ENCODE results near the gene BIN2. TPM values are rescaled to one million over a fixed set of nuclear protein-coding genes. Genes with fewer than 3 reads are reported as not detected.
"Not testable (repeated sequence)": the region's sequence is repeated elsewhere in the genome, so short reads cannot be mapped to it uniquely, and the experiment has no call there.

Gene BIN2
- total RNA-seq, 1 experiment from 2014 or later: not detected

GRCh38 chr12:51351913-51352532 is 28.0 kb upstream of the BIN2 start:
- in situ Hi-C loops (cut with HindIII; ENCODE audit: low pct_unique_long_range_greater_than_20kb, low sequenced_read_pairs): no loop called here

GRCh38 chr12:51349026-51349425 is 25.1 kb upstream of the BIN2 start:
- in situ Hi-C loops (cut with HindIII; ENCODE audit: low pct_unique_long_range_greater_than_20kb, low sequenced_read_pairs): no loop called here
- DNase-seq (ENCODE audit: low read depth): no peak

More at GRCh38 chr12:51351913-51352532, 28.0 kb upstream of the BIN2 start:
- DNase-seq (ENCODE audit: low read depth): peak; percentile 26

GRCh38 chr12:51348116-51348515 is 24.1 kb upstream of the BIN2 start:
- in situ Hi-C loops (cut with HindIII; ENCODE audit: low pct_unique_long_range_greater_than_20kb, low sequenced_read_pairs): no loop called here

GRCh38 chr12:51346581-51346980 is 22.6 kb upstream of the BIN2 start, which contains the start of gene CELA1:
Gene CELA1, minus strand, starts transcription at chr12:51346679. Its CDS starts 41 bp downstream, at chr12:51346638.
- in situ Hi-C loops (cut with HindIII; ENCODE audit: low pct_unique_long_range_greater_than_20kb, low sequenced_read_pairs): no loop called here

More at GRCh38 chr12:51348116-51348515, 24.1 kb upstream of the BIN2 start:
- DNase-seq (ENCODE audit: low read depth): no peak

GRCh38 chr12:51345681-51346080 is 21.7 kb upstream of the BIN2 start:
- no peak for DNase-seq (ENCODE audit: low read depth)
- in situ Hi-C loops (cut with HindIII; ENCODE audit: low pct_unique_long_range_greater_than_20kb, low sequenced_read_pairs): no loop called here

More at GRCh38 chr12:51346581-51346980, 22.6 kb upstream of the BIN2 start, which contains the start of gene CELA1:
- DNase-seq (ENCODE audit: low read depth): no peak

GRCh38 chr12:51343201-51343600 is 19.2 kb upstream of the BIN2 start:
- in situ Hi-C loops (cut with HindIII; ENCODE audit: low pct_unique_long_range_greater_than_20kb, low sequenced_read_pairs): no loop called here
- no peak for DNase-seq (ENCODE audit: low read depth)

- in situ Hi-C loops (cut with HindIII; ENCODE audit: low pct_unique_long_range_greater_than_20kb, low sequenced_read_pairs): no loop called here
- DNase-seq (ENCODE audit: low read depth): no peak
Measured at GRCh38 chr12:51342416-51342815, 18.4 kb upstream of the BIN2 start.

GRCh38 chr12:51341251-51342007 is 17.5 kb upstream of the BIN2 start:
- in situ Hi-C loops (cut with HindIII; ENCODE audit: low pct_unique_long_range_greater_than_20kb, low sequenced_read_pairs): no loop called here

GRCh38 chr12:51339750-51340149 is 15.8 kb upstream of the BIN2 start:
- in situ Hi-C loops (cut with HindIII; ENCODE audit: low pct_unique_long_range_greater_than_20kb, low sequenced_read_pairs): no loop called here
- no peak for DNase-seq (ENCODE audit: low read depth)

More at GRCh38 chr12:51341251-51342007, 17.5 kb upstream of the BIN2 start:
- DNase-seq (ENCODE audit: low read depth): peak; percentile 74

- DNase-seq (ENCODE audit: low read depth); in situ Hi-C loops (cut with HindIII; ENCODE audit: low pct_unique_long_range_greater_than_20kb, low sequenced_read_pairs): not testable (repeated sequence)
Measured at GRCh38 chr12:51337336-51337735, 13.4 kb upstream of the BIN2 start.

- no peak for DNase-seq (ENCODE audit: low read depth)
- in situ Hi-C loops (cut with HindIII; ENCODE audit: low pct_unique_long_range_greater_than_20kb, low sequenced_read_pairs): no loop called here
Measured at GRCh38 chr12:51335931-51336330, 12.0 kb upstream of the BIN2 start.

GRCh38 chr12:51334764-51335163 is 10.8 kb upstream of the BIN2 start:
- no peak for DNase-seq (ENCODE audit: low read depth)

GRCh38 chr12:51333536-51333935 is 9.6 kb upstream of the BIN2 start:
- no peak for DNase-seq (ENCODE audit: low read depth)
- in situ Hi-C loops (cut with HindIII; ENCODE audit: low pct_unique_long_range_greater_than_20kb, low sequenced_read_pairs): no loop called here

More at GRCh38 chr12:51334764-51335163, 10.8 kb upstream of the BIN2 start:
- in situ Hi-C loops (cut with HindIII; ENCODE audit: low pct_unique_long_range_greater_than_20kb, low sequenced_read_pairs): no loop called here

GRCh38 chr12:51330186-51330585 is 6.2 kb upstream of the BIN2 start:
- in situ Hi-C loops (cut with HindIII; ENCODE audit: low pct_unique_long_range_greater_than_20kb, low sequenced_read_pairs): no loop called here

GRCh38 chr12:51329742-51330141 is 5.8 kb upstream of the BIN2 start:
- in situ Hi-C loops (cut with HindIII; ENCODE audit: low pct_unique_long_range_greater_than_20kb, low sequenced_read_pairs): no loop called here

More at GRCh38 chr12:51330186-51330585, 6.2 kb upstream of the BIN2 start:
- no peak for DNase-seq (ENCODE audit: low read depth)

GRCh38 chr12:51328587-51328986 is 4.6 kb upstream of the BIN2 start:
- no peak for DNase-seq (ENCODE audit: low read depth)
- in situ Hi-C loops (cut with HindIII; ENCODE audit: low pct_unique_long_range_greater_than_20kb, low sequenced_read_pairs): no loop called here

More at GRCh38 chr12:51329742-51330141, 5.8 kb upstream of the BIN2 start:
- DNase-seq (ENCODE audit: low read depth): no peak

GRCh38 chr12:51326698-51327439 is 2.9 kb upstream of the BIN2 start:
- in situ Hi-C loops (cut with HindIII; ENCODE audit: low pct_unique_long_range_greater_than_20kb, low sequenced_read_pairs): no loop called here

GRCh38 chr12:51324953-51325352 is 979 bp upstream of the BIN2 start:
- in situ Hi-C loops (cut with HindIII; ENCODE audit: low pct_unique_long_range_greater_than_20kb, low sequenced_read_pairs): no loop called here

More at GRCh38 chr12:51326698-51327439, 2.9 kb upstream of the BIN2 start:
- DNase-seq (ENCODE audit: low read depth): peak; percentile 30

More at GRCh38 chr12:51324953-51325352, 979 bp upstream of the BIN2 start:
- no peak for DNase-seq (ENCODE audit: low read depth)
